GM13976 (cell line): ENCODE data around the gene SOX5.

ENCODE experiments used
- DNase-seq: peaks from one replicate; pipeline ENCODE4 v3.0.0; 2012; ENCODE audit warnings: low spot score
- CTCF ChIP-seq: IDR thresholded peaks from 2 replicates; pipeline ENCODE4 v1.5.1; 2012; ENCODE audit warnings: borderline replicate concordance, mild to moderate bottlenecking; ENCODE audit not compliant: insufficient read depth; ENCODE audit errors: extremely low read depth, missing control alignments, control extremely low read depth
- in situ Hi-C: fragments of 300-500 bp; cut with MboI; formaldehyde crosslinking; loops from one replicate; pipeline ENCODE4 v1.12.0; 2022; ENCODE audit warnings: low sequenced_read_pairs, mixed read lengths, inconsistent platforms; ENCODE audit not compliant: unreplicated experiment

Gene SOX5

GRCh38 chr12:23674064-23674463, 275.4 kb downstream of the SOX5 start:
- no peak for TF ChIP-seq CTCF
- no peak for DNase-seq
- in situ Hi-C loops, result no loop called here

GRCh38 chr12:23671881-23672280, 277.6 kb downstream of the SOX5 start:
- no peak for DNase-seq
- in situ Hi-C loops, result no loop called here

GRCh38 chr12:23670684-23671083, 278.8 kb downstream of the SOX5 start:
- in situ Hi-C loops, result no loop called here
- no peak for DNase-seq
- no peak for TF ChIP-seq CTCF

More at GRCh38 chr12:23671881-23672280, 277.6 kb downstream of the SOX5 start:
- TF ChIP-seq CTCF, result no peak

- in situ Hi-C loops, result no loop called here
- TF ChIP-seq CTCF, result no peak
- DNase-seq, result no peak
Observed at GRCh38 chr12:23669691-23670090, 279.8 kb downstream of the SOX5 start.

DNA sequence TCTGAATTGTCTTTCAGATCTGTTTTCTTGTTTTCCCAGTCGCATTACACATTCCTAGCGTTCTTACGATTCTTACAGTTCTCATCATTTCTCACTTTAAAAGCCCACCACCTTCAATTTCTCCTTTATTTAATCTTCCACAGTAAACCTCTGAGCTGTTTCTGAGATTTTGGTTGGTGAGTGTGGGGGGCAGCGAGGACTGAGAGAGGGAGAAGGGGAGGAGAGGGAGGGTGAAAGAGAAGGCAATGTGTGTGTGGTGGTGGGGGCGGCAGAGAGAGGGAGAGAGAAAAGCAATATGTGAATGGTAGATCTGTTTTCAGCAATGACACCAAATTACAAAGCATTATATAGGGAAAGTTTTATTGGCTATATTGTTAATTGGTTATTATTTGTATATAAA, 282.6 kb downstream of the SOX5 start:
- TF ChIP-seq CTCF, result no peak
- in situ Hi-C loops, result no loop called here
- no peak for DNase-seq

DNA sequence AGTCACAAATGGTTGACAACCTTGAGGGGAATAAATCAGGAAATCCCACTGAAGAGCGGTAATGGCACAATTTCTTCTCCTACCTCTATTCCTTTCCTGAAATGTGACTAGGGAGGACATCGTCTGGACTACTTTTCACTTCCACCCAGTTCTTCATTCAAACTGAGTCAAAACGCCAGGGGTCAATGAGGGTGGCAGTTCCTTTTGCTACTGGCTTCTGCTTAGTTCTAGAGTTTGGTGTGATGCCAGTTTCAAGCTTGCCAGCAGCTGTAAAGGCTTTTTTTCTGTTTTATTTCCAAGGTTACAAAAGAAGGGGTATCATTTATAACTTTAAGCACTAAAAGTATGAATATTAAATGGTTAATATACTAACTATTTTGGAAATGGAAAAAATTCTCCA, 286.5 kb downstream of the SOX5 start:
- no peak for TF ChIP-seq CTCF
- in situ Hi-C loops, result no loop called here
- no peak for DNase-seq

DNA sequence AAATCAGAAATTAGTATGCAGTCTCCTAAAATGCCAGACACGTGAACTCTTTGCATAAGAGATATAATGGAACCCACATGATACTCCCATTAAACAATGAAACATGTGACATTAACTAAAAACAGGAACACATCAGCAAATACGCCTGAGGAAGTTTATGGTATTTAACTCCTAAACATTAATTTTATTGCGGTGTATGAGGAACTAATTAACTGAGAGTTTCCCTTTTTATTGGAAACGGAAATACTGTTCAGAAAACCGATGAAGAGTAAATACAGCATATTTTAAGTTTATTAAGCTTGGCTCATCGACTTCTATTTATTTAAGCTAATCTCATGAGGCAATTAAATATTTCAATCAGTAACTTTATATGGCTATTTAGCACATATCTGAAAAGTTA, 290.3 kb downstream of the SOX5 start:
- no peak for TF ChIP-seq CTCF
- DNase-seq, result no peak
- in situ Hi-C loops, result no loop called here
